HepG2 (cell line): Measurements from ENCODE around the gene TNXB.
"Not testable (repeated sequence)": the region's sequence is repeated elsewhere in the genome, so short reads cannot be mapped to it uniquely, and the experiment has no call there.

Experiments used
- RNF219 ChIP-seq: sonication (generic); formaldehyde crosslinking; IDR thresholded peaks from 2 replicates; pipeline ENCODE4 v1.5.0; 2020; ENCODE audit warnings: mild to moderate bottlenecking, missing genetic modification reagents
- SMAD3 ChIP-seq: sonication (generic); formaldehyde crosslinking; IDR thresholded peaks from 2 replicates; pipeline ENCODE4 v1.4.0; 2020; ENCODE audit warnings: missing genetic modification reagents
- ZNF512 ChIP-seq: sonication (generic); formaldehyde crosslinking; IDR thresholded peaks from 2 replicates; pipeline ENCODE4 v1.4.0; 2020; ENCODE audit warnings: mild to moderate bottlenecking, missing genetic modification reagents
- TF ChIP-seq, protein P1 (sequence below): sonication (generic); formaldehyde crosslinking; IDR thresholded peaks from 2 replicates; pipeline ENCODE4 v1.4.0; 2020; ENCODE audit warnings: missing genetic modification reagents

- TF ChIP-seq, protein P1, sequence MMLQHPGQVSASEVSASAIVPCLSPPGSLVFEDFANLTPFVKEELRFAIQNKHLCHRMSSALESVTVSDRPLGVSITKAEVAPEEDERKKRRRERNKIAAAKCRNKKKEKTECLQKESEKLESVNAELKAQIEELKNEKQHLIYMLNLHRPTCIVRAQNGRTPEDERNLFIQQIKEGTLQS: not testable (repeated sequence)
- TF ChIP-seq ZNF512 (CRISPR knock-in tag); SMAD3; RNF219: not testable (repeated sequence)
Observed at GRCh38 chr6:32008037-32008436, 101.1 kb downstream of the TNXB start.
